H1 (cell line): Measurements from ENCODE around the gene CEBPG.

Source experiments
- CEBPB ChIP-seq: IDR thresholded peaks from 2 replicates; pipeline ENCODE4 v1.6.1; 2012; ENCODE audit warnings: low read depth, low read length
- CTCF ChIP-seq, 3 experiments: IDR thresholded peaks; 1 replicate in 2 of 3; 2 replicates in 1 of 3; pipeline versions ENCODE4 v1.5.1 to v1.6.1; 2011; ENCODE audit warnings: low read length in 3 of 3, mild to moderate bottlenecking in 3 of 3, inconsistent platforms in 2 of 3, low read depth in 1 of 3, moderate library complexity in 1 of 3; ENCODE audit not compliant: insufficient read depth in 1 of 3; ENCODE audit errors: control extremely low read depth in 1 of 3
- EZH2 ChIP-seq: fragments of 200-600 bp; sonication (generic); IDR thresholded peaks from 2 replicates; pipeline ENCODE4 v1.7.1; 2012; ENCODE audit warnings: low read depth, mild to moderate bottlenecking, moderate library complexity, low read length, inconsistent platforms; ENCODE audit not compliant: severe bottlenecking
- GABPA ChIP-seq: IDR thresholded peaks from 2 replicates; pipeline ENCODE4 v1.6.1; 2011; ENCODE audit warnings: mild to moderate bottlenecking, low read length, moderate library complexity, borderline replicate concordance; ENCODE audit not compliant: insufficient read depth
- POLR2A ChIP-seq, 2 experiments: IDR thresholded peaks; 1 replicate in 1 of 2; 2 replicates in 1 of 2; pipeline ENCODE4 v1.6.1; 2011; ENCODE audit warnings: low read depth in 2 of 2, low read length in 2 of 2, mild to moderate bottlenecking in 2 of 2; ENCODE audit errors: control extremely low read depth in 1 of 2

- TF ChIP-seq CTCF (IDR thresholded peaks at IDR 0.05; ENCODE audit: control extremely low read depth in 1 of 3, insufficient read depth in 1 of 3, low read depth in 1 of 3, low read length in 3 of 3) (no peak), EZH2 (no peak), POLR2A (IDR thresholded peaks at IDR 0.05; ENCODE audit: control extremely low read depth in 1 of 2, low read depth in 2 of 2, low read length in 2 of 2) (no peak), CEBPB (no peak), GABPA (no peak)
Measured at GRCh38 chr19:33388725-33389420, 15.4 kb downstream of the CEBPG start.
